GM18511 (cell line): ENCODE data around the gene RPL10.
A peak's percentile ranks its signal among the peaks of the same experiment; 100 is the strongest.
"Not testable (repeated sequence)": the region's sequence is repeated elsewhere in the genome, so short reads cannot be mapped to it uniquely, and the experiment has no call there.

ENCODE experiments used
- ATAC-seq: cut with Tn5 transposase; IDR thresholded peaks from one replicate; pipeline ENCODE4 v1.9.1; 2021; ENCODE audit warnings: mild to moderate bottlenecking, moderate library complexity; ENCODE audit not compliant: unreplicated experiment

RPL10 gene

GRCh38 chrX:154375156-154375504 lies 23.0 kb upstream of the RPL10 start:
- ATAC-seq, result no peak

- ATAC-seq, result no peak
These were observed 21.4 kb upstream of the RPL10 start for GRCh38 chrX:154376774-154377173.

- ATAC-seq, result peak; percentile 5
These were observed 19.9 kb upstream of the RPL10 start for GRCh38 chrX:154378059-154378798.

DNA sequence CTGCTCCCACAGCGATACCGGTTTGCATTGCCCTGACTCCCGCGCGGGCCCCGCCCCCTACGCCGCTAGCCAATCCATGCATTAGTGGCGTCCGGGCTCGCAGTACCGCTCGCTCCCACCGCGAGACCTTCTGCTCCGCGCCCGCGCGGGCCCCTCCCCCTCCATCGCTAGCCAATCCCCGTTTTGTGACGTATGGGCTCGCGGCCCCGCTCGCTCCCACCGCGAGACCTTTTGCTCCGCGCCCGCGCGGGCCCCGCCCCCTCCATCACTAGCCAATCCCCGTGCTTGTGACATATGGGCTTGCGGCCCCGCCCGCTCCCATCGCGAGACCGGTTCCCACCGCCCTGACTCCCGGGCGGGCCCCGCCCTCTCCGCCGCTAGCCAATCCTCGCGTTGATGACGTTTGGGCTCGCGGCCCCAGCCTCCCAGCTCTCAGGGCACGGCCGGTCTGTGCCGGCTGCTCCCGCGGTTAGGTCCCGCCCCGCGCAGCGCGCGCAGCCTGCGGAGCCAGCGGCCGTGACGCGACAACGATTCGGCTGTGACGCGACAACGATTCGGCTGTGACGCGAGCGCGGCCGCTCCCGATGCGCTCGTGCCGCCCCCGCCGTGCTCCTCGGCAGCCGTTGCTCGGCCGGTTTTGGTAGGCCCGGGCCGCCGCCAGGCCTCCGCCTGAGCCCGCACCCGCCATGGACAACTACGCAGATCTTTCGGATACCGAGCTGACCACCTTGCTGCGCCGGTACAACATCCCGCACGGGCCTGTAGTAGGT lies 19.2 kb upstream of the RPL10 start, which contains the start of gene EMD:
Gene EMD, plus strand, starts transcription at position 497 of the 770 bp plus-strand sequence. Its CDS starts 190 bp downstream, at position 687.
- ATAC-seq, result peak; percentile 82

- no peak for ATAC-seq
These were observed 18.6 kb upstream of the RPL10 start for GRCh38 chrX:154379569-154379951.

DNA sequence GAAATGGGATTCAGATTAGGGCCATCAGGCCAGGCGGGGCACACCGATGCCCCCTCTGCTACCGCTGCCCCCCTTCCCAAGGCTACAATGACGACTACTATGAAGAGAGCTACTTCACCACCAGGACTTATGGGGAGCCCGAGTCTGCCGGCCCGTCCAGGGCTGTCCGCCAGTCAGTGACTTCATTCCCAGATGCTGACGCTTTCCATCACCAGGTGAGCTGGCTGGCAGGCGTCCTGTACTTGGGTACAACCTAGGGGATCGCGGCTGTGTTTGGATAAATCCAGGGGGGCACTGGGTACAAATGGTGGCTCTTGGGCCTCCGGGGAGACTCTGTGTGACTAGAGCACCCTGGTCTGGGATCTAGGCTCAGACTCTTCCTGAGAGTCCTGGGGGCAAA lies 18.0 kb upstream of the RPL10 start:
- ATAC-seq, result no peak

DNA sequence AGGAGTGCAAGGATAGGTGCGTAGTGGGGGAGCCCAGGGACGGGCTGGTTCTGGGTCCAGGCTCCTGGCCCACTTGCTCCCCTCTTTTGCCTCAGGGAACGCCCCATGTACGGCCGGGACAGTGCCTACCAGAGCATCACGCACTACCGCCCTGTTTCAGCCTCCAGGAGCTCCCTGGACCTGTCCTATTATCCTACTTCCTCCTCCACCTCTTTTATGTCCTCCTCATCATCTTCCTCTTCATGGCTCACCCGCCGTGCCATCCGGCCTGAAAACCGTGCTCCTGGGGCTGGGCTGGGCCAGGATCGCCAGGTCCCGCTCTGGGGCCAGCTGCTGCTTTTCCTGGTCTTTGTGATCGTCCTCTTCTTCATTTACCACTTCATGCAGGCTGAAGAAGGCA lies 17.4 kb upstream of the RPL10 start:
- no peak for ATAC-seq

- no peak for ATAC-seq
These were observed 16.9 kb upstream of the RPL10 start for GRCh38 chrX:154381271-154381670.

DNA sequence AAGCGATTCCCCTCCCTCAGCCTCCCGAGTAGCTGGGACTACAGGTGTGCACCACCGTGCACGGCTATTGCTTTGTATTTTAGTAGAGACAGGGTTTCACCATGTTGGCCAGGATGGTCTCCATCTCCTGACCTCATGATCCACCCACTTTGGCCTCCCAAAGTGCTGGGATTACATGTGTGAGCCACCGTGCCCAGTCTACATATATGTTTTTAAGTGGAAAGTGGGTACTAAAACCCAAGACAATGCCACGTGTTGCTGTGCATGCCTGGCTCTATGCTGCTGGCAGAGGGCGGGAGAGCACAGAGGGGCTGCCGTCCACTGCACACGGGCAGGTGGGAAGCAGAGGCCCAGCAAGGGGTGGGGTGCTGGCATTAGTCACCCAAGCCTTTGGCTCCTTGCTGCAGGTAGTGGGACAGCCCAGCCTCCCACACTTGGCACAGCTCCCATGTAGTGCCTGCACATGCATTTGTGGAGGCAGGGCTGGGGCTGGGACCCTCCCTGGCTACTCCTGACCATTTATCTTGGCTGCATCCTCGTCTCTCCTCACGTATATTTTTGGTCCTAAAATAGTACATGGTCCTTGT lies 15.6 kb upstream of the RPL10 start:
- ATAC-seq, result no peak

- ATAC-seq, result no peak
These were observed 14.6 kb upstream of the RPL10 start for GRCh38 chrX:154383359-154384283.

DNA sequence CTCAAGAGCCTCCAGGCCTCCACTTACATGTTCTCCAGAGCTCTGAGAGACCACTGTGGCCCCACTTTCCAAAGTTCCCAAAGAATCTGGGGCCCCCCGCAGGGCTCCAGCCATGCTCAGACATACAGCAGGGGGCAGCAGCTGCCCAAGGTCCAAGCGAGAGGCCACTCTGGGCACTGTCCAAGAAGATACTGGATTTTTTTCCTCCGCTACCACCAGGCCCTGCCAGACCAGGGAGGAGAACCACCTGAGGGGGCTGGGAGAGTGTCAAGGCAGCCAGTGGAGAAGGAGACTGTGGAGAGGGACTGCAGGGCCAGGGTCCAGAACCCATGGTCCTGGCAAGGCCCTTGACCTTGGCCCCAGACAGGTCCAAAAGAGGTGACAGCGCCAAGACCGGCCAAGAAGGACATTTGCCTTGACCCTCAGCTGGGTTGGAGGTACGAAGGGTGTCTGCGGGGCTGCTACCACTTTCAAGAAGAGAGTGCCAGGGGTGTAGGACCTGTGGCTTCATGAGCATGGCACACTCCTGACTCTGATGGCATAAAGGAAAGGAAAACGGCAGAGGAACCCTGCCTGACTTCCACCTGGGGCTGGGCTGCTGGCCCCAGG lies 13.8 kb upstream of the RPL10 start:
- no peak for ATAC-seq

DNA sequence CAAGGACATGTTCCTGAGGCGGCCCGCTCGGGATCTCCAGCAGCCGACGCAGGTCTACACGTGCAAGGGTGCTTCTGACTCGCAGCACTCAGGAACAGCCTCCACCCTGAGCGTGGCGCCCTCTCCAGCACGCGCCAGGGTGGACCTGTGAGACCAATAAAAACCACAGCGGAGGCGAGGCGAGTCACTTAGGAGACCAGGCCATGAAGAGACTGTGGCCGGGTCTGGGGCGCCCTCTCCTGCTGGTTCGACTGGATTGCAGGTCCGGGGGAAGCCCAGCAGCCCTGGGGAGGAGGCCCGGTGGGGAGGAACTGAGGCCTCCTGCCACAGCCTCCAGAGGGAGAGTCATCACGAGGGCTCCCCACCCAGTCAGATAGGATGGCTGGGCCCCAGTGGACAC lies 10.1 kb upstream of the RPL10 start:
- peak; percentile 42 for ATAC-seq

GRCh38 chrX:154388649-154389048 lies 9.5 kb upstream of the RPL10 start:
- ATAC-seq, result peak; percentile 21

DNA sequence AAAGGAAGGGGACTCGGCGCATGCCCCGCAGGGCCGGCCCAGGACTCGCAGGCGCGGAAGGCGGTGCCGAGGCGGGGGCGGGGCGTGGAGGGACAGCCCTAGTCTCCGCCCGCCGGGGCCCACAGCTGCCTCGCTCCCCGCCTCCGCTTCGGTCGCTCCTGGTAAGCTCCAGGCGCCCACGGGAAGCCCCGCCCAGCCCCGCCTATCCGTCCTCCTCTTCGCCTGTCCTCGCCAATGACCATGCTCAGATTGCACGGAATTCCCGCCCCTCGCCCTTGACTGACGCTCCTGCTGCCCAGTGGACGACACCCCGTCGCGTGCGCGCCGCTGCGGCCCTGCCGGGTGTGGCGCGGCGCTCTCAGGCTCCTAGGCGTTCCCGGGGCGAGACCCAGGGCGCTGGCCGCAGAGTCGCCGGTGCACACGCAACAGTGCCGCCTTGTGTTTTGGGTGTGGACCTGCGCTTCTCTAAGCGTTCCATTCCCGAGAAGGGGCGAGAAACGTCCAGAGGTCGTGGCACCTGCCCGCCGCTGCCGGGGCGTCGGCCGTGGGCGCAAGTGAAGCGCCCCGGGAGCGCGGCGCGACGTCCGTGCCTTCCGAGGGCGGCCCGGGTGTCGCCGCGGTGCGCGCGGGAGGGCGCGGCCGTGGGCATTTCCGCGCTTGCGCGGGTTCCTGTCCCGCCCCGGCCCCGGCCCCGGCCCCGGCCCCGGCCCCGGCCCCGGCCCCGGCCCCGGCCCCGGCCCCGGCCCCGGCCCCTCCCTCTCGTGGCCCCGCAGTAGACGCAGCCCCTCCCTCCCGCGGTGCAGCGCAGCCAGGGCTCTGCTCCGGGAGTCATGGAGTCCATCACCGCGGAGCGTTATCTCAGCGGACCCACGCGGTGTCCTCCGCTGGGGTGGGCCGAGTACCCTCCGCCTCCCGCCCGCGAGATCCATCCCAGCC lies 8.1 kb upstream of the RPL10 start:
- ATAC-seq, result peak; percentile 65

DNA sequence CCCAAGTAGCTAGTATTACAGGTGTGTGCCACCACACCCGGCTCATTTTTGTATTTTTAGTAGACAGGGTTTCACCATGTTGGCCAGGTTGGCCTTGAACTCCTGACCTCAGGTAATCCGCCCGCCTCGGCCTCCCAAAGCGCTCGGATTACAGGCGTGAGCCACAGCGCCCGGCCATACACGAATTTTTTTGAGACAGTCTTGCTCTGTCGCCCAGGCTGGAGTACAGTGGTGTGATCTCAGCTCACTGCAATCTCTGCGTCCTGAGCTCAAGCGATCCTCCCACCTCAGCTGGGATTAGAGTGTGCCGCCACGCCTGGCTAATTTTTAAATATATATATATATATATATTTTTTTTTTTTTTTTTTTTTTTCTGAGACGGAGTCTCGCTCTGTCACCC lies 1.8 kb upstream of the RPL10 start:
- ATAC-seq, result not testable (repeated sequence)

DNA sequence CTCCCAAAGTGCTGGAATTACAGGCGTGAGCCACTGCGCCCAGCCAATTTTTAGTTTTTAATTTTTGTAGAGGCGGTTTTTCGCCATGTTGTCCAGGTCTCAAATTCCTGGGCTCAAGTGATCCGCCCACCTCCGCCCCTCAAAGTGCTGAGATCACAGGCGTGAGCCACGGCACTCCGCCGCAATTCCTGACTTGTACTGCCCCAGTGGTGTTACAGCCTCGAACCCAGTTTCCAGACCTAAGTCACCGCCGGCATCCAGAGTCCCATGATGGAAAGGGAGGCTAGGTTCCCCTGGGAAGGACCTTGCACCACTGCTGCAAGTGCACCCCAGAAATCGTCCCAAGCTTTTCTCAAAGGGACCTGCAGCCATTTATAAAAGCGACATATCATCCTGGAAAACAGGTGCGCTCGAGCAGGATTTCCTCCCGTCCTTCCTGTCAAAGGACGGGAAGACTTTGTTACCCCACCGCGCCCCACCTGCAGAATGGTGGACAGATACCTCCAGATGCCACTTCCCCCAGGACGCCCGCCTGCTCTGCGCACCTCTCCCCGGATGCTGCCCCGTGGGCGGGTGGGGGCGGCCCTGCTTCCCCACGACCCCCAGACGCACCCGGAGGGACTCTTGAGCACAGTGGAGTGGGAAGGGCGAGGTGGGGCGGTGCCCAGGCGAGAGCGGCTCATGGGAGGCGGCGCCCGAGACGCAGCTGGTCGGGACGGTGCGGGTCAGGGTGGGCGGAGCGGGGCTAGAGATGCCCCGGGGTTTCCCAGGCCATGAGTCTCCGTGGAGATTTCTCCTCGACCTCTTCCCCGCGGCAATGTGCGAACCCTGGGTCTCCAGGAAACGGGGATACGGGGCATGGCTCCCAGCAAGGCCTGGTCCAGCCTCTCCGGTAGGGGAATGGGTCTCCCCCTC lies 947 bp upstream of the RPL10 start:
- peak; percentile 64 for ATAC-seq

DNA sequence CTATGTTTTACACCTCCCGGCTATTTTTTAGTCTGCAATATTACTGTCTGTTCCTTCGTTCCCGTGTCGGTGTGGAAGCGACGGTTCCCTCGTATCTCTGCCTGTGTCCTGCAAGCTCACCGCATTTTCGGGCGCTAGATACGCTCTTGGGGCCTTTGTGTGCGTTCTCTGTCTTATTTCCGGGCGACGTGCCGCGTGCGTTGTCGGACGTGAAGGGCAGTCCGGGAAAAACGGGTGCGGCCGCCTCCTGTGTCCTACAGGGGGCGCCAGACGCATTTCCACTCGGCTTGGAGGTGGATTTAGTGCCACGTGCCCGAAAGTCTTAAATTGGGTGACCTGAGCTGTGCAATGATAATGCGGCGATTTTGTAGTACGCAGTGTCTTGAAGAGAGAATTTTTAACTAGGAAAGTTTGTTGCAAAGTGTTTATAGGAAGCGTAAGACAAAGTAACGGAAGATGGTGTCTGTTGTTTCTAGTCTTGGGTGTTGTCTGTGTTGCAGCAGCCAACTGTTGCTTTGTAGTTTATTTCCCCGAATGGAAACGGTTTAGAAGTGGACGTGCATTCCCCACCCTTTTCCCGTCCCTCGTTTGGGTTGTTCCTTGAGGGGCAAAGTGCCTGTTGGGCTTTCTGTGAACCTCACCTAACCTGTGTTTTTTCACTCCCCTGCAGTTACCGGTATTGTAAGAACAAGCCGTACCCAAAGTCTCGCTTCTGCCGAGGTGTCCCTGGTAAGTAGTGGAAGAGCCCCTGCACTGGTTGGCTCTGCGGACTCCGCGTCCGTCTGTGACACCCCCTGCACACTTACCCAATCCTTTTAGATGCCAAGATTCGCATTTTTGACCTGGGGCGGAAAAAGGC lies 720 bp downstream of the RPL10 start:
- ATAC-seq, result peak; percentile 39
